ENCODE results near the gene SNAP91.

- TF ChIP-seq CTCF (IDR thresholded peaks at IDR 0.05; ENCODE audit: low read depth, low read length) (no peak), POLR2A (IDR thresholded peaks at IDR 0.05; ENCODE audit: extremely low read depth, insufficient read length) (no peak), MAX (IDR thresholded peaks at IDR 0.05; ENCODE audit: low read depth, low read length) (no peak)
Observed at GRCh38 chr6:83590416-83590815, 118.5 kb downstream of the SNAP91 start.
